GM18870 (cell line): Measurements from ENCODE around the gene EIF2AK3.
"Not testable (repeated sequence)": the region's sequence is repeated elsewhere in the genome, so short reads cannot be mapped to it uniquely, and the experiment has no call there.

Experiments used
- ATAC-seq: cut with Tn5 transposase; IDR thresholded peaks from one replicate; pipeline ENCODE4 v1.9.1; 2021; ENCODE audit warnings: moderate library complexity; ENCODE audit not compliant: unreplicated experiment

Gene EIF2AK3

DNA sequence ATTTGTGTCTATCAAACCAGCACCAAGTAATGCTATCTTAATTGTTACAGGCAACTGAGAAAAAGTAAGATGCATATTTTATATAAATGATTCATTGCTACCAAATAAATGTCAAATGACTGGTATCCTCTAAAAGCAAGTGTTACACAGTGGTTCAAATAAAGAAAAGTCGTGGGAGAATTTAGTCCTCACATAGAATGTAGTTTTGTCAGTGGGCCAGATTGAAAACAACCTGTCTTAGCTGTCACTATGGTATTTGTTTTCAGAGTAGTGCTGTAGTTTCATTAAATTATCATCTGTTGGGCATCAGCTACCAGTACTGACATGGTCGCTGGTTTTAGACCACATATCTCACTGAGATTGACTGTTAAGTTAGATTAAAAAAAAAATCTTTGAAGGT, 10.2 kb upstream of the EIF2AK3 start:
- no peak for ATAC-seq

DNA sequence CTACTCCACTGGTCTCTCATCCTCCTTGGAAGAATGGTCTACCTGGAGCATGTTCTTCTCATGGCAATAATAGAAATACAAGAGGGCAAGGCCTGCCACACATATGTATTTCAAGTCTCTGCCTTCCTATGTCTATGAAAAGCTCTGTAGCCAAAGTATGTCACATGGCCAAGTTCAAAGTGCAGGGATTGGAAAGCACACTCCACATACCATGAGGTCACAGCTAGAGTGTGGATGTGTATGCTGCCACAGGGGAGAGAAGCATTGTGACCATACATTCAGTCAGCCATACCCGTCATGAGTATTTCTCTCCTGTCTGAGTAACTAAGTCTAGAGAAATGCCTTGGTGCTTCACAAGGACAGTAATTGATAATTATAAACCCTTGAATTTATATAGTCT, 8.8 kb upstream of the EIF2AK3 start:
- ATAC-seq: no peak

DNA sequence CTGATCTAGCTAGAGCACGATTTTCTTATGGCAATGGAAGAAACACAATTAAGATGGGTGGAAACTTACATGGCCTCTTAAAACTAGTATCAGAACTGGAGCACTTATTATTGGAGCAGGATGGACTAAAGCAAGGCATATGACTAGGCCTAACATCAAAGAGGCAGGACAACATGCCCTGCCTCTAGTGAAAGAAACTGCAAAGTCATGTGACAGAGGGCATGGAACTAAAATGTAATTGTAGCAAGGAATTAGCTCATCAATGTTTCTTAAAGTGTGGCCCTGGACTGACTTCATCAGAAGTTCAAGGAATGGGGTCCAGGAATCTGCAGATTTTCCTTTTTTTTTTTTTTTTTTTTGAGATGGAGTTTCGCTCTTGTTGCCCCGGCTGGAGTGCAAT, 5.3 kb upstream of the EIF2AK3 start:
- no peak for ATAC-seq

DNA sequence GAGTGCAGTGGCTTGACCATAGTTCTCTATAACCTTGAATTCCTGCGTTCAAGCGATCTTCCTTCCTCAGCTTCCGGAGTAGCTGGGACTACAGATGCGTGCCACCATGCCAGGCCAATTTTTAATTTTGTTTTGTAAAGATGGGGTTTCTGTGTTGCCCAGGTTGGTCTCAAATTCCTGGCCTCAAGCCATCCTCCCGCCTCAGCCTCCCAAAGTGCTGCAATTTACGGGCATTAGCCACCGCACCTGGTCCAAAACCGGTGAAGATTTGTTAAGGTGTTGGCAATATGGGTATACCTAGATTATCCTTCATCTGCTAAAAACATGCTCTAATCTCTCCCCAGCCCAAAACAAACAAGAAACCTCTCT, 1.3 kb upstream of the EIF2AK3 start:
- no peak for ATAC-seq

DNA sequence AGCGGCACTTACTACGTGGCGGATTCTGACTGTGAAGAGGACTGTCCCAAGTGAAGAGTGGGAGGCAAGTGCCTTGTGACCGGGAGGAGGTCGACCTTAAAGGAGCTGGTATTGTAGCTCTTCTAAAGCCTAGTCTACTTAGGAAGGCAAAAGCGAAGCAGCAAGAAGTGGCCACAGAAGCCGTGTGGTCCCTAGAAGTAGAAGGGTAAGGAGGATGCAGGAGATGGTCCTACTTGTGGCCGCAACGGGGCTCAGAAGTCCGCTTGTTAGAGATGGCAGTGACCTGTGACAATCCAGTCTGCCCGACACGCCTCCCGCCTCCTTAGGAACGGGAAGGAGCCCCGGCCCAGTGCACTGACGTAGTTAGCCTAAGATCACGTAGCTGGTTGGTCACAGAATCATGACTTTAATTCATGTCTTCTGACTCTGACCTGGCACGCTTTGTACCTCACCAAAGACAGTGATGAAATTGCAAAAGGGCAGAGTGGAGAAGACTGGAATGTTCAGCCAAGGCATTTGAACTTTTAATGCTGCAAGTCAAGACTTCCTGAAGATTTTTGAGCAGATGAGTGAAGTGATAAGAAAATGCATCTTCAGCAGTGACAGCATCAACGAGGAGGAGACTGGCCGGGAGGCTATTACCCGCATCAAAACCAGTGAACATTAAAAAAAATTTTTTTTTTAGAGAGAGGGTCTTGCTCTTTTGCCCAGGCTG, 749 bp upstream of the EIF2AK3 start:
- peak; percentile 33 for ATAC-seq

DNA sequence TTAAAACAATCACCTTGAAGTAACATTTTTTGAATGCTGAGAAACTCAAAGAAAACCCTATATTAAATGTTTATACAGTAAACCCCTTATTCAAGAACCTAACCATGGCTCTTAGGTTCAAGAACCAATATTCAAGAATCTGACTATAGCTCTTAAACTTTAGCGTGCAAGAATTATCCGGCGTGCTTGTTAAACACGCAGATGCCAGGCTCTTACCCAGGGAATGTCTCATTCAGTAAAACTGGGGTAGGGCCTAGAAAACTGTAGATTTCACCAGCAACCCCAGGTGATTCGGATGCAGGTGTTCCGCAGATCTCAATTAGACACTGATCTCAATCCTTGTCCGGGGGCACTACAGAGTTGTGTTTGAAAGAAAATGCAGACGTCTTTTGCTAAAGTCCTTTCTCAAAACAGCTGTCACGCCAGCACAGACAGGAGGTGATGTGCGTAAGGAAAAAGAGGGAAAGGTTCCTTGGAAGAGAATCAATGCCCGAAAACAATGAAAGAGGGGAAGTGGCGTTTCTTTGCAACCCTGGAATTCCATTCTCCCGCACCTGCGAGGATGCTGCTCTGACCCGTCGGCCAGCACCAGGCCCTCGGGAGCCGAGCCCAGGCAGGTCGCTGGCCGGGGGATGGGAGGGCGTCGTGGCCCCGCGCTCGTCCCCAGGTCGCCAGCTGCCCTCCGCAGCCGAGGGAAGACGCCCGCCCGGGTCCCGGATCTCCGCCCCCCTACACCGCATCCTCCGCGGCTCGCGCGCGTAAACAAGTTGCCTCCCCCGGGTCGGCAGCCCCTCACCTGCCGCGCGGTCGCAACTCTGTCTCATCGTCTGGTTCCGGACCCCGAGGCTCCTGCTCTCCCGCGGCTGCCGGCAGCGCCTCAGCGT, 851 bp downstream of the EIF2AK3 start:
- ATAC-seq: no peak

DNA sequence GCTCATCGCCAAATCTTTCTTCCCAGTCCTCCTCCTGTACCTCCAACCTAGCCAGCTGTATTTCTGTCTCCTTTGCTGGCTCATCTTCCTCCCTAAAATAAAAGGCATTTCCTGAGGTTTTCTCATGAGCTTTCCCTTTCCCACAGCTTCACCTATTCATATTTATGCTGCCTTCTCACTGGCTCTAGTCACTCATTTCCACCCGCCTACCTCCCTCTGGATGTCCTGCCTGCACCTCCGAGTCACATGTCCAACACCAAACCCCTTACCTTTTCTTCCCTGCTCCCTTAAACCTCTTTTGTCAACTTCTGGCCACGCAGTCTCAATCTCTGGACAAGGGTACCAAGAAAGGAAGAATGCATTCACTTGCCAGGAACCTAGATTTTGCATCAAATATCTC, 2.8 kb downstream of the EIF2AK3 start:
- ATAC-seq: no peak

DNA sequence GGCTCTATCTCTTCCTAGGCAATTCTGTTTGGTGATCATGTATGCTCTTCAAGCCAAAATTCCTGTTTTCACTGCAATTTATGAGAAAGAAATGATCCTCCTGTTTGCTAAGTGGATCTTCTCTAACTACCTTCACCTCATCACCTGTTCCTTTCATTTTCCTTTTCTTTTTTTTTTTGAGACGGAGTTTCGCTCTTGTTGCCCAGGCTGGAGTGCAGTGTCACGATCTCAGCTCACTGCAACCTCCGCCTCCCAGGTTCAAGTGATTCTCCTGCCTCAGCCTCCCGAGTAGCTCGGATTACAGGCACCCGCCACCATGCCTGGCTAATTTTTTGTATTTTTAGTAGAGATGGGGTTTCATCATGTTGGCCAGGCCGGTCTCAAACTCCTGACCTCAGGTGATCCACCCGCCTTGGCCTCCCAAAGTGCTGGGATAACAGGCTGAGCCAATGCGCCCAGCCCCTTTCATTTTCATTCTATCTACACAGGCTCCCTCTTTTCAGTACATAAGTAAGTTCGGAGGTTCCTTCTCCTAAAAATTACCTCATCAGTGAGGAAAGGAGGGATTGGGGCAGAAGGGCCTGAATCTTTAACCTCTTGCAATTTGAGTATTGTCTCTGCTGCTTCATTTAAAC, 3.3 kb downstream of the EIF2AK3 start:
- not testable (repeated sequence) for ATAC-seq

DNA sequence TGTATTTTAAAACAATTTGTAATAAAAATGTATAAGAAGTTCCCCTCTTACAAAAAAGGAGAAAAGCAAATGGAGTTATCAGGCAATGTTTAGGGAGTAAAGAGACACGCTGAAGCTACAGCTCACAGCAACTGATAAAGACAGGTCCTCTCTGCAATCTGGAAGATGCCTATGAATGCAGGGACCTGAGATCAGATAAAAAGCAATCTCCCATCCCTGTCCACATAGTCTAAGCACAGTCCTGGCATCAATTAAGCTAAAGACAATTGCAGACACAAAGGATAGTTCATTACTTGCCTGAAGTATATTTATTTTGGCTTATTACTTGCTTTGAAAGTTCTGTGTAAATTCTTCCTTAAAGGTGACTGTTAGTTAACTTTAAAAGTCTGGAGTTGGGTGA, 5.0 kb downstream of the EIF2AK3 start:
- no peak for ATAC-seq

DNA sequence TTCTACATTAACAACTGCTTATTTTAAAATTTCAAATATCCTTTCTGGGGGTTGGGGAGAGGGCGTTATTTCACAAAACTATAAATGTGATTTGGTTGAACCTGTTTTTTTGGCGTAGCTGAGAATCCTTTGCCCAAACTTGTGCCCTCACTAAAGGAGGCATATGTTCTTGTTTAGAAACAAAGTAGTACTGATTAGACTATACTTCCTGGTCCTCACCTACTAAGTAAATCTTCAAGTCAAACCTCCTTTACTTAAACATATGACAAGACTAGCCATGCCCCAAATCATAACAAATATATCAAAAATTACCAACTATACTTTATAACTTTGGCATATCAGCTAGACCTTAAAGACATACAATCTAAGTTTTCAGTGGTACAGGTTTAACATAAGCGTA, 5.8 kb downstream of the EIF2AK3 start:
- no peak for ATAC-seq

DNA sequence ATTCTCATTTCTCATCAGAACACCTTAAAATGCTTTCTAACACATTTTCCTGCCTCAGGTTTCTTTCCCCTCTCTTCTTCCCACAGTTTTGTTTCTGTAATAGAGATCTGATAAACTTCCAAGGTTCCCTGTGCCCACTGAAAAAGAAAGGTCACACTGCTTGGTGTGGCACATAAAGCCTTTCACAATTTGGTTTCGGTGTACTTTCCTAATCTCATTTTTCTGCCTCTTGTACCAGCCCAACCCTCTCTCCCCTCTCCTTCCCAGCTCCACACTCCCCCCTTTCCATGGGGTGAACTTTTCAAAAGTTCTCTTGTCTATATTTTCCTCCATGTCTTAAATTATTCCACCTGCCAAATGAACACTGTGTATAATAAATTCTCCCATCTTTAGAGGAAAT, 7.2 kb downstream of the EIF2AK3 start:
- ATAC-seq: no peak

DNA sequence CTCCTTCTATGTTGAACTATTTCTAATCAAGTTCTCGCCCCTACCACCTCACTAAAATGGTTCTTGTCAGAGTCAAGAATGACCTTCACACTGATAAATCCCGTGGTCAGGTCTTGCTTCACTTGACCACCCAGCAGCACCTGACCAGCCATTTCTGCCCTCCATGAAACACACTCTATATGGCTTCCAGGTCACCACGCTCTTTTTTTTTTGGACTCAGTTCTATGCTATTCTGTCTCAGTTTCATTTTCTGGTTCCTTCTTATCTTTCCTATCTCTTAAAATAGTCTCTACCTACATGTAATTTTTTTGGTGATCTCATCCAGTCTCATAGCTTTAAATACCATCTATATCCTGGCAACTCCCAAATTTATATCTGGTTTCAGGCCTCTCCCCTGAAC, 11.4 kb downstream of the EIF2AK3 start:
- ATAC-seq: peak; percentile 53

DNA sequence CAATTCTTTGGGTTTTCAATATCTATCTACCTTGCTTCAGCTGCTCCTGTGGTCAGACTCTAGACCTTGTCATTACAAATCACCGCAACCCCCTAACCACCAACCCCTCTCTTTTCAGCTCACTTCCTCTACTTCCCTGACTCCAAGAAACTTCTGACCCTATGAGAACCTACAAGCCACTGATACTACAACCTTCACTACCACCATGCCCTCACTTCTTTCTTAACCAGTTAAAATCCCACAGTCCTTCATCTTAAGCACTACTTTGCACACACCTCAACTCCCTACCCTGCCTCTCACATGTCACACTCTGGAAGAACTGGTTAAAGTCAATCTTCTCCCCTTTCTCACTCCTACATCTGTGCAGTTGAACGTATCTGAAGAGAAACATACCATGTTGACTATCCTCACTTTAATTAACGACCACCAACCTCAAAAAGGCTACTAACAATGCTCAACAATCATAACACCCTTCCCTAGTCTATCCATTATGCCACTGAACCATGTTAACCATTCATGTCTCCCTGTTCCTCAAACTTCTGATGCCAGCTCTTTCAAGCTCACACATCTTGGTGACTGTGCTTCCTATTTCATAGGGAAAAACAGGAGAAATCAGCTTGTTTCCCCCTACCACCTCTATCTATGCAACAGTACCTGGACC, 12.6 kb downstream of the EIF2AK3 start:
- ATAC-seq: peak; percentile 90

DNA sequence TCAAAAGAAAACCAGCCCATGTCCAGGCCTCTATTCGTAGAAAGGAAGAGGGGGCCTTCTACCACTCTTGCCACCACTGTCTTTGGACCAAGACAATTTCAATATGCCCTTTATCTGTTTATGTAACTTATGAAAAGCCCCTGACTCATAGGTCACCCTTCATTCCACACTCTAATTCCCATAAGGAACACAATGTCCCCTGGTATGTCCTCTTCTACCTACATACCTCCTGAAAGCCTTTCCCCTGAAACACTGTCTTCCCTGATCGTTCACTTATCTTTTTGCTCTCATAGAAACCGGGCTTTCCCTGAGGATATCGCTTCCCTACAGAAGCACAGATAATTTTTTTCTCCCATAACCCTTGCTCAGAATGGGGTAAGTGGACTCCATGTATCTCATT, 13.3 kb downstream of the EIF2AK3 start:
- ATAC-seq: no peak

DNA sequence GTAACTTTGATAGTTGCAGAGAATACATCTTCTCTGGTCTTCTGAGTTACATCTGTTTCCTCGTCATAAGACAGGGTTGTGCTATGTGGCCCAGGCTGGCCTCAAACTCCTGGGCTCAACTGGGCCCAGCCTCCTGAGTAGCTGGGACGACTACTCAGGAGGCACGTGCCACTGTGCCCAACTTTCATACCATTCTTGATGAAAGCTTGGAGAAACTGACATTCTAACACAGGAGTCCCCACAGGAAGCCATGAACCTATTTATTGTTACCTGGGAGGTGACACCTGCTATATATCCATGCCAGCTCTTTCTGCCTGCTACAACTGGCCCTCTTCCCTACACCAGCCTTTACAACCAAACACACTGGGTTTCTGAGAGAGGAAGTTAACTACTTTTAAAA, 19.1 kb downstream of the EIF2AK3 start:
- no peak for ATAC-seq

DNA sequence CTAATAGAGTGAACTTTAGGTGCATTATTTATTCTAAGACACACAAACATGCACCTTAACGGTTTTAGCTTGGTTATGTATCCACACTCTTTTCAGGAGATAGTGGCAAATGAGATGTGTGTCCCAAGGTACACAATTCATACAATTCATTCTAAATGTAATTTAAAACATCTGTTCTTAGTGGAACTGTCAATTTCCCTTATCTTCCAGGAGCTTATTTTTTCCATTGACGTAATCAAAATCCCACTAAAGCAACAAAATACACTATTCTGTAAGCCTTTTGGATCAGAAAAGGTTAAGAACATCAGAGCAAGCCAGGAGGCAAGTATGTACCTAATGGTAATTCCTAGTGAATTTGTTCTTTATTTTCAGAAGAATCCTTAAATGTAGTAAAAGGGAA, 19.8 kb downstream of the EIF2AK3 start:
- no peak for ATAC-seq

DNA sequence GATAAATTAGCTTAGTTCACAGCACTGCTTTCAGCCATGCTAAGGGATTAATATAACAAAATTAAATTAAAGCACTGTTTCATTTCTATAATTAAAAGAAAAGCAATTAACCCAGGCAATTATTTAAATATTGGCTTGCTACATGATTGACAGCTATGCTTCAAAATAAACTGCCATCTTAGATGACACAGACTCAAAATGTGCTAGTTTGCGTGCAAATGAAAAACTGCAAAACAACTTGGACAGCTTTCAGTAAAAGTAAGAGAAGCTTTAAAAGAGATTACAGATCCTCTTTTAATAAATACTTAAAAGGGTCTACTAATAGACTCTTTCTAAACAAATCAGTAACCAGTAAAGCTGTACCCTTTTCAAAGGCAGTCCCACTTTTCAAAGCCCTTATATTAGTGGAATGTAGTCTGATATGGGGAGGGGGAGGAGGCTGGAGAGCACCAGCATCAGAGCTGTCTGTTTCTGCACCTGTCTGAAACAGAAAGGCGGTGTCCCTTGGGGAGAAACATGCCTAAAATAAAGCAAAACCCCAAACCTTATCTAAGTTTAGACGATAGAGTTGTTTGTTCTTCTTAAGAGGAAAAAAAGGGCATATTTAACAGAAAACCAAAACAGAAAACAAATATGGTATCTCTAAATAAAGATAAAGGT, 20.8 kb downstream of the EIF2AK3 start:
- ATAC-seq: peak; percentile 68

DNA sequence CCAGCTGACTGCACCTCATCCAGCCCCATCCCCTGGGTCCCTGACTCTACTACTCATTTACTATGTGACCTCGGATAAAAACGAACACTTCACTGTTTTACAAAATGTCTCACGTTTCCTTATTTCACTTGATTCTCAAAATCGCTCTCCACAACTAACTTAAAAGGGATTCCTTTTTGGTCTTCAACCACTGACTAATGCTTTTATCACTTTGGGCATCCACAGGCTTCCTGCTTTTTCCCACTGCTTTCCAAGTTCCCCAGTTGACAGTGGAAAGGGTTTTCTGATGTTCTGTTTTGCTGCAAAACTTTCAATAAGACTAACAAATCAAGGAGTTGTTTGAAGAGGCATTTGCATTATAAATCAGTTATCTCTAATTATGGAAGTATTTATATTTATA, 24.1 kb downstream of the EIF2AK3 start:
- ATAC-seq: no peak

DNA sequence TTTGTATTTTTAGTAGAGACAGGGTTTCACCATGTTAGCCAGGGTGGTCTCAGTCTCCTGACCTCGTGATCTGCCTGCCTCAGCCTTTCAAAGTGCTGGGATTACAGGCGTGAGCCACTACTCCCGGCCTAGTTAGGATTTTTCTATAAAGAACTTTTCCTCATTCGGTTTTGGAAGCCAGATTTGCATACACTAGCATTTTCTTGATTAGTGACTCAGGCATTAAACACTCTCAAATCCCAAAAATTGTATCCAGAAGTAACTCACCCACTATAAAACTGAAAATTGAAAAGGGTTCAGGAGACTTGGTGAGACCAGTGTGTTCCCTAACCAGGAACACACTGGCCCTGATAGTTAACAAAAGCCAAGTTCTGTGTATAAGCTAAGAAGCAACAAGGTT, 25.2 kb downstream of the EIF2AK3 start:
- ATAC-seq: no peak

DNA sequence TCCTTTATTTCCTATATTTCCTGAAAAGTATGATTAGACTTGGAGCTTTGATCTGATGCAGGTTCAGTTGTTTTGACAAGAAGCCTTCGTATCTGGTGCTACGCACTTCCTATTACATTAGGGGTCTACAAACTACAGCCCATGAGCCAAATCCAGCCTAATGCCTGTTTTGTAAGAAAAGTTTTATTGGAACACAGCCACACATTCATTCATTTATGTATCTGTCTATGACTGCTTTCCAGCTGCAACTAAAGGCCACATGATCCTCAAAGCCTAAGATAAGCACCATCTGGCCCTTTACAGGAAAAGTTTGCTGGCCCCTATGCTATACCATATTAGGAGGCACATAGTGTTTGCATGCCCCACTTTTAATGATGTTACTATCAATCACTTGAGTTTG, 26.0 kb downstream of the EIF2AK3 start:
- ATAC-seq: no peak

DNA sequence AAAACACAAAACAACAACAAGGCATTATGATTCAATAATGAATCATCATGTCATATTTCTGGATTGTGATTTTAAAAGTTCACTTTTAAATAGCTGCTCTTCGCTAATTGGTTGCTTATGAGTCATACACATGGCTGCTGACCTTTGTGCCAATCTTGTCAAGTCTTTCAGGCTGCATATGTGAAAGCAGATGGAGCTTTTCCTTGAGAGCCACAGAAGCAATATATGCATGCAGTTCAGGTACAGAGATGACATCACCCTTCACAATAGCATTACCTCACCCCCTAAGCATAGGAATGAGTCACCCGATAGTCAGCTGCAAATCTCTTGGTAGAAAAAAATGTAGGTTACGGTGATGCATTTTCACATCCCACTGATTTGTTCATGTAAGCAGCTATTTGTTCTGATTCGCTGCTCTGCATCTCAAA, 27.2 kb downstream of the EIF2AK3 start:
- ATAC-seq: peak; percentile 99
